HG03442 (cell line): ENCODE results near the gene UBAC1.
"Not testable (repeated sequence)": the region's sequence is repeated elsewhere in the genome, so short reads cannot be mapped to it uniquely, and the experiment has no call there.

ENCODE experiments used
- ATAC-seq: cut with Tn5 transposase; IDR thresholded peaks from one replicate; pipeline ENCODE4 v1.9.1; 2021; ENCODE audit warnings: mild to moderate bottlenecking, moderate library complexity; ENCODE audit not compliant: unreplicated experiment

Gene UBAC1

GRCh38 chr9:135961811-135962695 lies 880 bp upstream of the UBAC1 start:
- no peak for ATAC-seq

- peak; percentile 29 for ATAC-seq
Observed at GRCh38 chr9:135960411-135961276, 529 bp downstream of the UBAC1 start.

- no peak for ATAC-seq
Observed at GRCh38 chr9:135959814-135960213, 1.4 kb downstream of the UBAC1 start.

GRCh38 chr9:135958485-135958884 lies 2.7 kb downstream of the UBAC1 start:
- ATAC-seq = no peak

- ATAC-seq = no peak
Observed at GRCh38 chr9:135957431-135957830, 3.7 kb downstream of the UBAC1 start.

GRCh38 chr9:135956802-135957174 lies 4.4 kb downstream of the UBAC1 start:
- no peak for ATAC-seq

GRCh38 chr9:135955934-135956801 lies 5.0 kb downstream of the UBAC1 start:
- ATAC-seq = no peak

GRCh38 chr9:135952664-135953206 lies 8.4 kb downstream of the UBAC1 start:
- no peak for ATAC-seq

GRCh38 chr9:135951889-135952663 lies 9.1 kb downstream of the UBAC1 start:
- no peak for ATAC-seq

GRCh38 chr9:135951310-135951709 lies 9.9 kb downstream of the UBAC1 start:
- not testable (repeated sequence) for ATAC-seq

GRCh38 chr9:135950841-135951240 lies 10.3 kb downstream of the UBAC1 start:
- not testable (repeated sequence) for ATAC-seq

- no peak for ATAC-seq
Observed at GRCh38 chr9:135950135-135950682, 11.0 kb downstream of the UBAC1 start.

- ATAC-seq = no peak
Observed at GRCh38 chr9:135949501-135950134, 11.6 kb downstream of the UBAC1 start.

GRCh38 chr9:135948968-135949367 lies 12.2 kb downstream of the UBAC1 start:
- no peak for ATAC-seq

- ATAC-seq = no peak
Observed at GRCh38 chr9:135948446-135948845, 12.7 kb downstream of the UBAC1 start.

GRCh38 chr9:135947582-135947981 lies 13.6 kb downstream of the UBAC1 start:
- ATAC-seq = no peak

GRCh38 chr9:135947105-135947504 lies 14.1 kb downstream of the UBAC1 start:
- not testable (repeated sequence) for ATAC-seq

- ATAC-seq = no peak
Observed at GRCh38 chr9:135946392-135946994, 14.7 kb downstream of the UBAC1 start.

GRCh38 chr9:135945969-135946368 lies 15.2 kb downstream of the UBAC1 start:
- ATAC-seq = no peak
